Measurements from ENCODE around the gene ACER3. TPM values are rescaled to one million over a fixed set of nuclear protein-coding genes. Genes with fewer than 3 reads are reported as not detected.

Gene ACER3
- total RNA-seq, 1 experiment from 2014 or later: 31.0 TPM

GRCh38 chr11:77026221-77026620 is 165.5 kb downstream of the ACER3 start:
- no peaks in the 10 kb centered on the region for H3K9me3 ChIP-seq (ENCODE audit: low read depth, low read length, poor library complexity, severe bottlenecking)
- no peaks in the 10 kb centered on the region for H3K4me1 ChIP-seq (ENCODE audit: insufficient read depth, low read length, poor library complexity, severe bottlenecking)
- BruUV-seq (replicated peaks): no TSS peak
- intact Hi-C loops (cut with micrococcal nuclease; ENCODE audit: unreplicated experiment): no loop called here
- ChIA-PET POLR2A (ENCODE audit: low non-redundant PET) (no interaction called here), CTCF (interaction anchor here (0.6 kb wide), 1 partner anchor 350 kb away, joined by 3 read pairs; no protein-coding TSS in a partner anchor)
- peaks cover 9% of the 10 kb centered on the region for H3K27me3 ChIP-seq (replicated peaks; ENCODE audit: insufficient read depth, low read depth, low read length, poor library complexity)
- H3K27ac ChIP-seq (ENCODE audit: low read depth, low read length, poor library complexity, severe bottlenecking): no peak overlapping the region
- no peak overlapping the region for H3K4me3 ChIP-seq (ENCODE audit: low read depth, low read length, poor library complexity, severe bottlenecking)
- no peaks in the 10 kb centered on the region for H3K36me3 ChIP-seq (ENCODE audit: insufficient read depth, low read length, poor library complexity, severe bottlenecking)
- DNase-seq (ENCODE audit: low spot score): no peak
- no peak for TF ChIP-seq EZH2 (IDR thresholded peaks at IDR 0.05; ENCODE audit: borderline replicate concordance, low read depth, low read length, poor library complexity, severe bottlenecking)
- TF ChIP-seq, protein P1, sequence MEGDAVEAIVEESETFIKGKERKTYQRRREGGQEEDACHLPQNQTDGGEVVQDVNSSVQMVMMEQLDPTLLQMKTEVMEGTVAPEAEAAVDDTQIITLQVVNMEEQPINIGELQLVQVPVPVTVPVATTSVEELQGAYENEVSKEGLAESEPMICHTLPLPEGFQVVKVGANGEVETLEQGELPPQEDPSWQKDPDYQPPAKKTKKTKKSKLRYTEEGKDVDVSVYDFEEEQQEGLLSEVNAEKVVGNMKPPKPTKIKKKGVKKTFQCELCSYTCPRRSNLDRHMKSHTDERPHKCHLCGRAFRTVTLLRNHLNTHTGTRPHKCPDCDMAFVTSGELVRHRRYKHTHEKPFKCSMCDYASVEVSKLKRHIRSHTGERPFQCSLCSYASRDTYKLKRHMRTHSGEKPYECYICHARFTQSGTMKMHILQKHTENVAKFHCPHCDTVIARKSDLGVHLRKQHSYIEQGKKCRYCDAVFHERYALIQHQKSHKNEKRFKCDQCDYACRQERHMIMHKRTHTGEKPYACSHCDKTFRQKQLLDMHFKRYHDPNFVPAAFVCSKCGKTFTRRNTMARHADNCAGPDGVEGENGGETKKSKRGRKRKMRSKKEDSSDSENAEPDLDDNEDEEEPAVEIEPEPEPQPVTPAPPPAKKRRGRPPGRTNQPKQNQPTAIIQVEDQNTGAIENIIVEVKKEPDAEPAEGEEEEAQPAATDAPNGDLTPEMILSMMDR (conservative IDR thresholded peaks at IDR 0.05; ENCODE audit: low read depth, low read length): no peak

- BruUV-seq (replicated peaks): no TSS peak
- POLR2A ChIA-PET (ENCODE audit: low non-redundant PET): no interaction called here
Observed at GRCh38 chr11:77026743-77027142, 166.0 kb downstream of the ACER3 start.

DNA sequence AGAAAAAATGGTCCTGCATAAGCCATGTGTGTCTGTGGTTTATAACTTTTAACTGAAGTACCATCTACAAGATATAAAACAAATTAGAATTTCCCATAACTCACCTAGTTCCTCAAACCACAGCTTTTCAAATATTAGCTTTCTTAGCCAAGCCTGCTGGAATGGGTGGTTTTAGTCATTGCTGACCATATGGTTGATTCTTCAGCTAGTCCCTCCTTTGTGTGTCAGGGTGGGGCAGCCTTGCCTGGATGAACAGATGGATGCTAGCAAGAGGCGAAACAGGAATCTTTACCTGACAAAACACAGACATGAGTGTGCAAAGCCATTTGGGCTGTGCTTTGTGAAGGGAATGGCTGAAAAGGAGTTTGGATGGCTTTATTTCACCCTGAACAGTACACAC is 166.6 kb downstream of the ACER3 start:
- H3K4me3 ChIP-seq (ENCODE audit: low read depth, low read length, poor library complexity, severe bottlenecking): no peak overlapping the region
- DNase-seq (ENCODE audit: low spot score): no peak
- ChIA-PET CTCF (no interaction called here), POLR2A (ENCODE audit: low non-redundant PET) (no interaction called here)
- H3K36me3 ChIP-seq (ENCODE audit: insufficient read depth, low read length, poor library complexity, severe bottlenecking): no peaks in the 10 kb centered on the region
- peaks cover 9% of the 10 kb centered on the region for H3K27me3 ChIP-seq (replicated peaks; ENCODE audit: insufficient read depth, low read depth, low read length, poor library complexity)
- TF ChIP-seq, protein P1 (conservative IDR thresholded peaks at IDR 0.05; ENCODE audit: low read depth, low read length): no peak
- no TSS peak for BruUV-seq (replicated peaks)
- no peaks in the 10 kb centered on the region for H3K9me3 ChIP-seq (ENCODE audit: low read depth, low read length, poor library complexity, severe bottlenecking)
- H3K27ac ChIP-seq (ENCODE audit: low read depth, low read length, poor library complexity, severe bottlenecking): no peak overlapping the region
- intact Hi-C loops (cut with micrococcal nuclease; ENCODE audit: unreplicated experiment): no loop called here
- H3K4me1 ChIP-seq (ENCODE audit: insufficient read depth, low read length, poor library complexity, severe bottlenecking): no peaks in the 10 kb centered on the region

More at GRCh38 chr11:77026743-77027142, 166.0 kb downstream of the ACER3 start:
- Histone ChIP-seq H3K36me3 (ENCODE audit: insufficient read depth, low read length, poor library complexity, severe bottlenecking) (no peaks in the 10 kb centered on the region), H3K4me1 (ENCODE audit: insufficient read depth, low read length, poor library complexity, severe bottlenecking) (no peaks in the 10 kb centered on the region), H3K9me3 (ENCODE audit: low read depth, low read length, poor library complexity, severe bottlenecking) (no peaks in the 10 kb centered on the region), H3K4me3 (ENCODE audit: low read depth, low read length, poor library complexity, severe bottlenecking) (no peak overlapping the region), H3K27ac (ENCODE audit: low read depth, low read length, poor library complexity, severe bottlenecking) (no peak overlapping the region), H3K27me3 (replicated peaks; ENCODE audit: insufficient read depth, low read depth, low read length, poor library complexity) (peaks cover 9% of the 10 kb centered on the region)
- no peak for DNase-seq (ENCODE audit: low spot score)
- CTCF ChIA-PET: interaction anchor here (0.6 kb wide), 1 partner anchor 350 kb away, joined by 3 read pairs; no protein-coding TSS in a partner anchor
- TF ChIP-seq, protein P1 (conservative IDR thresholded peaks at IDR 0.05; ENCODE audit: low read depth, low read length): no peak
- TF ChIP-seq EZH2 (IDR thresholded peaks at IDR 0.05; ENCODE audit: borderline replicate concordance, low read depth, low read length, poor library complexity, severe bottlenecking): no peak
- intact Hi-C loops (cut with micrococcal nuclease; ENCODE audit: unreplicated experiment): no loop called here
